Urothelium cell line (cell line): Measurements from ENCODE around the gene TNIK.

Experiments used
- DNase-seq: peaks from one replicate; pipeline ENCODE4 v3.0.0; 2011; ENCODE audit warnings: low spot score, mixed read lengths
- FAIRE-seq: peaks from 2 replicates; lab custom pipeline; 2011; peaks lifted over from hg19 to GRCh38; lab: Jason Lieb, UNC

TNIK gene

GRCh38 chr3:171181907-171182690, 278.1 kb downstream of the TNIK start:
- no peak for DNase-seq
- FAIRE-seq: no peak

- no peak for DNase-seq
- FAIRE-seq: no peak
These were observed 281.5 kb downstream of the TNIK start for GRCh38 chr3:171178714-171179113.

- DNase-seq: no peak
- no peak for FAIRE-seq
These were observed 282.7 kb downstream of the TNIK start for GRCh38 chr3:171177553-171177952.

- FAIRE-seq (no peak), DNase-seq (no peak)
These were observed 283.1 kb downstream of the TNIK start for GRCh38 chr3:171177056-171177455.

GRCh38 chr3:171176244-171176933, 283.8 kb downstream of the TNIK start:
- DNase-seq (no peak), FAIRE-seq (no peak)

- no peak for DNase-seq
- no peak for FAIRE-seq
These were observed 284.4 kb downstream of the TNIK start for GRCh38 chr3:171175741-171176234.

- DNase-seq (no peak), FAIRE-seq (no peak)
These were observed 286.5 kb downstream of the TNIK start for GRCh38 chr3:171173736-171174135.

- no peak for DNase-seq
- FAIRE-seq: no peak
These were observed 288.1 kb downstream of the TNIK start for GRCh38 chr3:171172070-171172469.

- no peak for FAIRE-seq
- no peak for DNase-seq
These were observed 290.3 kb downstream of the TNIK start for GRCh38 chr3:171169866-171170265.

- DNase-seq: no peak
- no peak for FAIRE-seq
These were observed 290.8 kb downstream of the TNIK start for GRCh38 chr3:171169443-171169842.

GRCh38 chr3:171168551-171168950, 291.7 kb downstream of the TNIK start:
- no peak for FAIRE-seq
- DNase-seq: no peak

GRCh38 chr3:171168086-171168485, 292.1 kb downstream of the TNIK start:
- DNase-seq (peak; percentile 18), FAIRE-seq (no peak)

- DNase-seq (no peak), FAIRE-seq (no peak)
These were observed 294.2 kb downstream of the TNIK start for GRCh38 chr3:171165983-171166382.

- DNase-seq (no peak), FAIRE-seq (no peak)
These were observed 294.7 kb downstream of the TNIK start for GRCh38 chr3:171165499-171165921.

- DNase-seq: no peak
- no peak for FAIRE-seq
These were observed 296.1 kb downstream of the TNIK start for GRCh38 chr3:171164067-171164465.

GRCh38 chr3:171163101-171164066, 296.8 kb downstream of the TNIK start:
- no peak for FAIRE-seq
- DNase-seq: no peak

GRCh38 chr3:171160325-171160724, 299.9 kb downstream of the TNIK start:
- FAIRE-seq (no peak), DNase-seq (no peak)

- no peak for DNase-seq
- FAIRE-seq: no peak
These were observed 300.4 kb downstream of the TNIK start for GRCh38 chr3:171159822-171160157.

GRCh38 chr3:171159024-171159821, 301.0 kb downstream of the TNIK start:
- no peak for FAIRE-seq
- DNase-seq: no peak

- FAIRE-seq: no peak
- no peak for DNase-seq
These were observed 302.2 kb downstream of the TNIK start for GRCh38 chr3:171157980-171158379.
